ENCODE measurements around the gene MEI1.
"Not testable (repeated sequence)": the region's sequence is repeated elsewhere in the genome, so short reads cannot be mapped to it uniquely, and the experiment has no call there.

MEI1 gene

DNA sequence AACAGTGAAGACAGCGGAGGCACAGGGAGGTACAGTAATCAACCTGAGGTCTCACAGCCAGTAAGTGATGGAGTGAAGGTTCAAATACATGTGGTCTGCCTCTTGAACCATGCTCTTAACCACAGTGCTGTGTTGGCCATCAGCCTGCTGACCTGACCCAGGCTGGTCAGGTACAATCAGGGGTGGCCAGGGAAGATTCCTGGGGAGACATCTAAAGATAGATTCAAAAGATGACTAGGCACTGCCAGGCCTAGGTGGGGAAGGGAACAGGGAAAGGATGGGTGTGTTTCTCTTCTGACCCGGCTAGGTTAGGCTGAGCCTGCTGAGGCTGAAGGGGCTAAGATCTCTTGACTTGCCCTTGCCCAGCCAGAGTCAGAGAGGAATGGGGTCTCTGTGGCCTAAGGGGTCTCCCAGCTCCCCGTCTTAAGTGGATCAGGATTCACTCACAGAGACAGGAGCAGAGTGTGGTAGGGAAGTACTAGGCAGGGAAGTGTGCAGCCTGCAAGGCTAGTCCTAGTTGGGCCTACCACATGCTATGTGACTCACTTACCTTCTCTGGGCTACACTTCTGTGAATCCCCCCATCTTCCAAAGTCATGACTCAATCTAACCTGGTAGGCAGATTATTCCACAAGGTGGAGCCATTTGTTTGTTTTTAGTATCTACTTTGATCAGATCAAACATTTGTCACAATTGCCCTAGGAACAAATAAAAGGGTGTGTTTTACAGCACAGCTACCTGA is 123.2 kb downstream of the MEI1 start:
- DNase-seq (ENCODE audit: low spot score), result no peak

DNA sequence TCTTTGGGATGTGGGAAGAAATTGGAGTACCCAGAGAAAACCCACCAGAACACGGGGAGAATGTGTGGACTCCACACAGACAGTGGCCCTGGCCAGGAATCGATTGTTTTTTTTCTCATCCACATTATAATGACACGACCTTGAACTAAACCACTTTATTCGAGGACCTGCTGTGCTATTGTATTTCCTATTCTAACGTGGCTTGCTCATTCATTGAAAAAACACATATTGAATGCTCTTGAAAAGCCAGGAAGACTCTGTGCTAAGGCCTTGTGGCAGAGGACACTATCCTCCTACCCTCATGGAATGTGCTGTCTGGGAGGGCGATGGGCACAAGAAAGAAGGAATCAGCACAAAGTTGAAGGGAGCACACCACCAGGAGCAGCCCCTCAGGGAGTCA is 124.5 kb downstream of the MEI1 start:
- no peak for DNase-seq (ENCODE audit: low spot score)

DNA sequence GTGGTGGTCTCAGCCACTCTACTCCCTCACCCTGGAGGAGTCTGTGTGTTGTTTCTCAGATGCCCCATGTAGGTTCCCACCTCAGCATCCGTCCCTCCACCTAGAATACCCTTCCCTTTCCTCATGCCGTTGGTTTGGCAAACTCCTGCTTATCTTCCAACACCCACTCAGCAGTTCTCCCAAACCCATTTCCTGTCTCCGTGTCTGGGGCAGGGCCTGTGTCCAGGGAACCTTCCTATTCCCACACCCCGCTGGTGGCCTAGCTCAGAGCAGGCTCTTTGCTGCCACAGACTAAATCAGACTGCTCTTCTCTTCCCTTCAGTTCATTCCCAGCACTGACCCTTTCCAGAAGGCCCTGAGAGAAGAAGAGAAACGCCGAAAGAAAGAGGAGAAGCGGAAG is 126.1 kb downstream of the MEI1 start:
- no peak for DNase-seq (ENCODE audit: low spot score)

DNA sequence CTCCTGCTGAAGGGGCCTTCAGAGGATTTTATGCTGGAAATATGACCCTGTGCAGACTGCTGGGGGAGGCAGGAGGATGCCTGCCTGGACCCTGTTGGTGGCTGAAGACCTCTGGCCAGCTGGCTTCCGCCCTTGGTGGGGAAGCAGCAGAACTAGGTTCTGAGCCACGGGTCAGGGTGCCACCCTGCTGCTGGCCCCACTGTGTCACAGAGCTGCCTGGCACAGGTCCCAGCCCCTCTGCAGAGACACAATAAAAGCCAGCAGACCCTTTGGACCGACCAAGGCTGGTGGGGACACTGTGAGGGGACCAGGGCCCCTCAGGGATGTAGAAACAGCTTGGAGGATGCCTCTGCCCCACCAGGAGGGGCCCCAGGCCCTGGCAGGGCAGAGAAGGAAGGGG is 126.7 kb downstream of the MEI1 start:
- DNase-seq (ENCODE audit: low spot score), result no peak

DNA sequence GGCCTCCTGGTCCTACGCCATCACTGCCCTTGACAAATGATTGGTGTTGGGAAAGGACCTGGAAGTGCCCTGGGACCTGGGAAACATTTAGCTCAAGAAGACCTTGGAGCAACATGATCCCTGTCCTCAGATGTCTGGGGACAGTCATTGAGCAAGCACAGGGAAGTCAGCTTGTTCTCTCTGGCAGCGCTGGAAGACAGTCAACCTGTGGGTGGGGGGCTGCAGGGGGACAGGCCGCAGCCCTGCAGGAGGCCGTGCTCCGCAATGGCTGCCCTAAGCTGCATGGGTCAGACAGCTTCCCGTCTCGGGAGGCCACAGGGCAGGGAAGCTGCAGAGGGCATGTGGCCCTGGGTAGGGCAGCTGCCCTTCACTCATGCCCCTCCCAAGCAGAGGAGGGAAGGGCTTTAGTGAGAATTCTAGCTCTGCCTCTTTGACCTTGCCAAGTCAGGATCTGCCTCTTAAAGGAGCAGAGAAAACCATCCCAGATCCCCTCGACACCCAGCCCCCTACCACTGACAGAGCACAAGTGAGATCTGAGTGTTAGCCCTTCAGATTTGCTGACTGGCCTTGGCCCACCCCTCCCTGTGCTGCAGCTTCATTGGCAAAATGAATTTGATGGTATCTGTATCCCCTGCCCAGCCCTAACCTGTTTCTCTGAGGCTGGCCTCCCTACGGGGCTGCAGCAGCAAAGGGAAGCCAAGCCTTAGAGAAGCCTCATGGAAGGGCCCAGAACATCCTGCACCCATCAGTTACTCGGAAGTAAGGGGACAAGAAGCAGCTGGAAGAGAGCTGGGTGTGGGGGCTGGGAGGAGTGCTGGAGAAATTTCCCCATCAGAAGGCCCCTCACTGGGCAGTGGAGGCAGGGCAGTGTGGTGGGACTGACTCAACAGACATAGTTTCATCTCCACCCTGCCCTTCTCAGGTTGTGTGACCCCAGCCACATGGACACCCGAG is 127.4 kb downstream of the MEI1 start:
- DNase-seq (ENCODE audit: low spot score), result no peak

DNA sequence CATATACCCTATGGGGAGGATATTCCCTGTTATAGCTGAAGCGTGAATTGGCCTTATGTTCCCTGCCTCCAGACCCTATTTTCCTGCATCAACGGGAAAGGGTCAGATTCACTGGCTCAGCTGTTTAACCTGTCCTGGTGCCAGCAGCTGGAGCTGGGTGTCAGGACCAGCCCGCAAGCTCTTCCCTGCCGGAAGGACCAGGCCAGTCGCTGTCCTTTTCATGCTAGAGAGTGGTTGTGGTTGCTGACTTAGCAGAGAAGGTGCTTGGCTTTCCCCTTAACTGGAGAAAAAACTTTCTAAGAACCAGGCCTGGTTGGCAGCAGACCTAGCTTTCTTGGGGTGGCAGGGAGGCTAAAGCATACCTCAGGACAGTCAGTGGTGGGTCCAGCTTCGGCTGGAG is 128.4 kb downstream of the MEI1 start:
- DNase-seq (ENCODE audit: low spot score), result no peak

DNA sequence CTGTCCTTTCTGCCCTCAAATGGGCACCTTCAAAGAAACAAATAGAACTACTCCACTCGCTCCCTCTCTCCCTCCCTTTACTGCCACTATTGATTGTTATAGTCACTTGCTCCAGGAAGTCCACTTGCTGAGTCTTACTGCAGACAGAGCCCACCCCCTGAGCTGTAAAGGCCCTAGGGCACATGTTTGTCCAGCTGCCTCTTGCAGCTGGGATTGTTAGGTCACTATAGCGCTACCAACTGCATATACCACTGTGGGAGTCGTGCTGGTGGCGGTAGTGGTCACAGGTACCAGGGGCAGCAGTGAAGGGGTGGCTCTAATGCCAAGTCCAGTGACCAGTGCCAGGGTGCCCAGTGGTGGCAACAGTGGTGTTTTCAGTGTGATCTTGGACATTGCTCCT is 129.2 kb downstream of the MEI1 start:
- DNase-seq (ENCODE audit: low spot score), result no peak

DNA sequence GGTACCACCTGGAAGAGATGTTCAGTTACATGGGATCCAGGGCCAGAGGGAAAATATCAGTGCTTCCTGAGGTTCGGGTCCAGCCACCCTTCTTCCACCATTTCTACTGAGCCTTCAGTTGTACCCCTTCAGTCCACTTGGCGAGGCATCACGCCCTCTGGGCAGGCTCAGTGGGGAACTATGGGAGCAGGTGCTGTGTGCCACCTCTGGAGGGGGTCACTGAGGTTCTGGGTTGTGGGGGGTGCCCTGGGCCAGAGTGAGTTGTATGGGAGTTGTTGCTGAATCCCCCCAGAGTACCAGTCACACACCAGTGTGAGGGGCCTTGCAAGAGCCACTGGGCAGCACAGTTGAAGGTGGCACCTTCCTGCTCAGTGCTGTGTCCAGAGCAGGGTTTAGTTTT is 130.9 kb downstream of the MEI1 start:
- no peak for DNase-seq (ENCODE audit: low spot score)

DNA sequence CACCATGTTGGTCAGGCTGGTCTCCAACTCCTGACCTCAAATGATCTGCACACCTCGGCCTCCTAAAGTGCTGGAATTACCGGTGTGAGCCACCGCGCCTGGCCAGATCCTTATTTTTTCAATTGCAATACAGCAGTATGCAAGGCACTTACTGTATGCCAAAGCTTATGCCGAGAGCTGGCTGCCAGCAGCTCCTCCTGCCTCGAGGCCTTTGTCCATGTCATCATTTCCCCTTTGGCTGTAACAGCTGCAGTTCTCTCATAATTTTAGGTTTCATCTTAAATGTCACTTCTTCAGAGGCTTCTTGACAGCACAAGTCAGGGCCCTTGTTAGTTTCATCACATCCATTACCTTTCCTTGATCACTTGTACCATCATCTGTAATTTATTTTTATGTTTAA is 132.1 kb downstream of the MEI1 start:
- no peak for DNase-seq (ENCODE audit: low spot score)

DNA sequence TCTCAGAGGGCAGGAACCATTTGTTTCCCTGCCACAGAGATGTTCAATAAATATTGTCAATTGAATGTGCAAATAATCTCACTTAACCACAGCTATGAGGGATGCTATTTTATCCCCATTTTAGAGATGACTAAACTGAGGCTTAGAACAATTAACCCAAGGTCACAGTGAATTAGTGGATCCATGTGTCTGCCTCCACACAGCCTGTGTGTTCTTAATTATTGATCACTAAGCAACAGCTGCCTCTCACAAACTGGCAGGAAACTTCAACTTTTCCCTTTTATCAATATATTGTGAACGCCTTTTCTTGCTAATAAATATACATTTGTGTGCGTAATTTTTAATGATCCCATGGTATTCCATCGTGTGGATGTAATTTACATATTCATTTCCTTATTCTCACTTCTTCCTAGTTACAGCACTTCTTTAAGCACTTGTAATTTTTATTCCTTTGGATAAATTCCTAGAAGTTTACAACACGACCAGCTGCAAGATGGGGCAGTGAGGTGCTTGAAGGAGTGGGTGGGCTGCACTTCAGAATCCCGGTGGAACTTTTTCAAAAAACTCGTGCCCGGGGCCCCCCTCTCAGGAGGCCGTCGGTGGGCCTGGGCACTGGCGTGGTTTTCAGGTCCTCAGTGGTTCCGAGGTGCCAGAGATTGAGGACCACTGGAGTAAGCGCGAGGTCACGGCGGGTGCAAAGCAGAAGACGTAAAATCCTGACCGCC is 132.7 kb downstream of the MEI1 start:
- no peak for DNase-seq (ENCODE audit: low spot score)

DNA sequence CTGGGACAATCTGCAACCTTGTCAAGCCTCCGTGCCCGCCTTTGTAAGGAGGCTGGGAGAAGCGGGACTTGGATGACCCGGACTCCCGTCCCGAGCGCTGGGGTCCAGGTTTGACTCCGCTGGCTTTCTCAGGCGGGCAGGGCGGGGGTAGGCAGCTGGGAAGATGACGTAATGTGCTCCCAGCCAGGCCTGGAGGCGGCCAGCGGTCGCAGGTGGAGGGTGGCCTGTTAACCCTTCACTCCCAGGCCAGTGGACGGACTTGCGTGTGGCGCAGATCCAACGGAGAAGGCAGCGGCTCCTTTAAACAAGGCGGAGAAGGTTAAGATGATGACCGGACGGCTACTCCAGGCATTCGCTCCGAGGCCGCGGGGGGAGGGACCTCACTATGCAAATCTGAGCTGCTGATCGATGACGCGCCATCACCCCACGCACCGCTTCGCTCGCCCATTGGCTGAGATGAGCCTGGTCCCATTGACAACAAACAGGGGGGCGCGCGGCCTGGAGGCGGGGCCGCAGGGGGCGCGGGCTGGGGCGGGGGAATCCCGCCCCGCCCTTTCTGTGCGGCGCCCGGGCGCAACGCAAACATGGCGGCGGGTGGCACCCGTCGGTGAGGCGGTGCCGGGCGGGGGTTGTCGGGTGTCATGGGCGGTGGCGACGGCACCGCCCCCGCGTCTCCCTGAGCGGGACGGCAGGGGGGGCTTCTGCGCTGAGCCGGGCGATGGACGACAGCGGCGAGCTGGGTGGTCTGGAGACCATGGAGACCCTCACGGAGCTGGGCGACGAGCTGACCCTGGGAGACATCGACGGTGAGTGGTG is 133.5 kb downstream of the MEI1 start, which contains the start of gene SREBF2:
Gene SREBF2 (plus strand): TSS at position 553 of the 816 bp plus-strand sequence. CDS start 166 bp downstream, at position 719.
- DNase-seq (ENCODE audit: low spot score), result peak; percentile 89

DNA sequence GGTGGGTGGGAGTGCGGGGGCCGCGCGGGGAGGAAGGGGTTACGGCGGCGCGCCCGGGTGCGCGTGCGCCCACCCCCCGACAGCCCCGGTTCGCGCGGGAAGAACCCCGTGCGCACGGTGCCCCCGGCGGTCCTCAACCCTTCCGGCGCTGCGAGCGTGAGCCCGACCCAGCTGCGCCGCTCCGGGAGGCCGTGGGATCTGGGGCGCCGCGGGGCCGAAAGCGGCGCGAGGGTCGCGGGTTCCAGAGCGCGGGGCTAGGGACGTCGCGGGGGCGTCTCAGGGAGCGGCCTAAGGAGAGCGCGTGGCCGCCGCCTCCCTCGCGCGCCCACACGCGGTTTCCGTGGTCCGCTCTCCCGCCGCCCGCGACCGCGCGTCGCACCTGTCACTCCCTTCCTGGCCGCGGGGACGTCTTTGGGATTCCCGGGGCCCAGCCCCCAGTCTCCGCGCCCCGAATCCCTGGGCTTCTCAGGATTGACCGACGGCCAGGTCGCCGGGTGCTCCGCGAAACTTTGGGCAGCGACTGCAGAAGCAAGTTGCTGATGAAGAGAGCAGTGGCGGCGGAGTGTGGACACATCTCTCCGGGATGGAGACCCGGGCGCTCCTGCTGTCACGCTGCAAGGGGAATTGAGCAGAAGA is 134.2 kb downstream of the MEI1 start:
- DNase-seq (ENCODE audit: low spot score), result no peak

DNA sequence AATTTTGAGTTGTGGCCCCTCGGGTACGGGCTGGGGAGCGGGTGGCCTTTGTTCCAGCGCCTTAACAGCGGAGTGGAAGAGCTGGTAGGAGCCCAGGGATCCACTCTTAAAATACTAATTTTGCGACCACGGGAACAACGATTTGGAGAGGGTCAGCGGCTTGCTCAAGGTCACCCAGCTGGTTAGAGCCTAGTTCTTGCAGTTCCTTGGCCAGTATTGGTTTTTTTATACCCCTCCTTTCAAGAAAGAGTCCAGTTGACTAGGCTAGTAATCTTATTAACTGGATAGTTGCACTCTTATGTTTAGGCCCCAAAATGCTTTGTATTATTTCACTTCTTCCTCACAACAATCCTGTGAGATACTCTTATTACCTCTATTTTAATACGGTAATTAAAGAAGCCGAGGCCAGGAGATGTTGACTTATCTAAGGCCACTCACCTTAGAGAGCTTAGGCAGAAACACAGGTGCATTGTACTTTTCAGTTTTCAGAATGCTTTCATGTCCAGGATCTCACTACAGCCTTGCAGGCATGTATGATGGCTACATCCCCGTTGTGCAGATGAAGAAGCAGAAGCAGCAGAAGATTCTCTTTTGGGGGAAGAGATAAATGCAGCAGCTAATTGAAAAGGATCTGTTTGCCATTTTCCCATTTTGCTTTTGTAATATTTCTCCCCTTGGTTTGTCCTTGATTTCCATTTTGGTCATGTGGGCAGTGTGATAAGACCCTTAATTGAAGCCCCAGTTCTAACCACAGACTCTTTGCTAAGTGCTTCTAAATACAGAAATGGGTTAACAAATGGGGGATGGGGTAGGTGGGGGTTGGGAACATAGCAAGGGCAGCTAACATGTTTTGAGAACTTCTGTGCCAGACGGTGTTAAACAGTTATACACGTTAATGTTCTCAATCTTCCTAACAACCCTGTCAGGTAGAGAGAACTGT is 135.0 kb downstream of the MEI1 start:
- no peak for DNase-seq (ENCODE audit: low spot score)

DNA sequence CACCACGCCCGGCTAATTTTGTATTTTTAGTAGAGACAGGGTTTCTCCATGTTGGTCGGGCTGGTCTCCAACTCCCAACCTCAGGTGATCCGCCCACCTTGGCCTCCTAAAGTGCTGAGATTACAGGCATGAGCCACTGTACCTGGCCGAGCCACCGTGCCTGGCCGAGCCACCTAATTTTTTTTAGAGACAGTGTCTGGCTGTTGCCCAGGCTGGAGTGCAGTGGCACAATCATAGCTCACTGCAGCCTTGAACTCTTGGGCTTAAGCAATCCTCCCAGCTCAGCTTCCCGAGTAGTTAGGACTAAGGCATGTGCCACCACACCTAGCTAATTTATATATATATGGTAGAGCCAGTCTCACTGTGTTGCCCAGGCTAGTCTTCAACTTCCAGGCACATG is 136.2 kb downstream of the MEI1 start:
- not testable (repeated sequence) for DNase-seq (ENCODE audit: low spot score)

DNA sequence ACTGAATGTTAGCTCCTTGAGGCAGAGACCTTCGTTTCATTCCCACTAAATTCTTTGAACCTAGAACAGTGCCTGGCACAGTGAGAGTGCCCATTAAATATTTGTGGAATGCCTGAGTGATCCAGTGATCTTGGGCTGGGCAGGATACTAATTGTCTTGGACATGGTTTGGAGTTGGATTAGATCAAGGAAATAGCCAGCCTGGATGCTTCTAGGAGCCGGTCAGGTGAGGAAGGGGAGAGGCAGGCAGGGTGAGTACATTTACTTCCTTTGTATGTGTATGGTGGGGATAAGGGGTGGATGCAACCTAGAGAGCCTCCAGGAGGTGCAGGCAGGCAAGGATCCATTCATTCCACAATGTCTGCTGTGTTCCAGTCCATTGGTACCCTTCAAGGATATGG is 137.2 kb downstream of the MEI1 start:
- no peak for DNase-seq (ENCODE audit: low spot score)

DNA sequence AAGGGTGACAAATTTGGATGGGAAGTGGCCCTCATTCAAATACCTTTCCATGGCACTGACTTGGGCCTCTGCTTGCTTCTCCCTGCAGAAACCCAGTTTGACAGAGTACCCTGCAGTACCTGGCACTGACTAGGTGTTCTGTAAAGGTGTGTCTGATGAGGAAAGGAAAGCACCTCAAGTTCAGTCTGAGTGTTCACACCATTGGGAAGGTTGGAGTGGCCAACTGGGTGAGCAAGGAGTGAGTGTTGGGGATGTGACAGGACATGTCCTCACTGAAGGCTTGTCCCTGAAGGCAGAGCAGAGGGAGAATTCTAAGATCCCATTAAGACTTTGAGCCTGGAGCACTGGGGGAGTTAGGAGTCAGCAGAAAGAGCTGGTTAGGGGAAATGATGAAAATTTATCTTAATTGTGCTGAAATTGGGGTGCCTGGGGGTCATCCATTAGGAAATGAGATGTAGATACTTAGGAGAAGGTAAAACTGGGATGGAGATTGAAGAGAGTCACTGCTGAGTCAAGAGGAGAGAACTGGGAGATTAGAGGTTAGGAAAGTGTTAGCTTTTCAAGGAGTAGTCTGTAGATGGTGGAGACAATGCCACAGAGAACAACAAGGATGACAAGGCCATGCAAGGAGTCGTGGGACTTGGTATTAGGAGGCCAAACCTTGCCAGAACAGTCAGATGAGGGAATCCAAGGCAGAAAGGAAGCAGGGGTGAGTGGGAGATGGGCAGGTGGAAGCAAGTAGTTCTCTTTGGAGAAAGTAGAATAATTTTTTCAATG is 139.7 kb downstream of the MEI1 start:
- no peak for DNase-seq (ENCODE audit: low spot score)

DNA sequence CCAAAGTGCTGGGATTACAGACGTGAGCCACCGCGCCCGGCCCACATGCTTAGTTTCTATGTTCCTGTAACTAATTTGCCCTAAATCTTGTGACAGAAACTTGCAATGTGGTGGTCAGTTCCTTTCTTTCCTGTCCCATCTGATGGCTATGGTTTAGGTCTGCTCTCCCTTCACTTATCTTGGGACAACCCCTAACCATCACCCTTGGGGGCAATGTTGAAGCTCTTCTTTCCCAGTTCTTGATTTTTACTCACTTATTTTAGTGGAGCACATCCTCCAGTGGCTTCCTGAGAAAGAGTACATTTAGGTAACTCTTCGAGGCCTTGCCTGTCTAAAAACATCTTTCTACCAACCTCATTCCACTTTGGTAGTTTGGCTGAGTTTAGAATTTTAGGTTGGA is 140.9 kb downstream of the MEI1 start:
- DNase-seq (ENCODE audit: low spot score), result no peak

DNA sequence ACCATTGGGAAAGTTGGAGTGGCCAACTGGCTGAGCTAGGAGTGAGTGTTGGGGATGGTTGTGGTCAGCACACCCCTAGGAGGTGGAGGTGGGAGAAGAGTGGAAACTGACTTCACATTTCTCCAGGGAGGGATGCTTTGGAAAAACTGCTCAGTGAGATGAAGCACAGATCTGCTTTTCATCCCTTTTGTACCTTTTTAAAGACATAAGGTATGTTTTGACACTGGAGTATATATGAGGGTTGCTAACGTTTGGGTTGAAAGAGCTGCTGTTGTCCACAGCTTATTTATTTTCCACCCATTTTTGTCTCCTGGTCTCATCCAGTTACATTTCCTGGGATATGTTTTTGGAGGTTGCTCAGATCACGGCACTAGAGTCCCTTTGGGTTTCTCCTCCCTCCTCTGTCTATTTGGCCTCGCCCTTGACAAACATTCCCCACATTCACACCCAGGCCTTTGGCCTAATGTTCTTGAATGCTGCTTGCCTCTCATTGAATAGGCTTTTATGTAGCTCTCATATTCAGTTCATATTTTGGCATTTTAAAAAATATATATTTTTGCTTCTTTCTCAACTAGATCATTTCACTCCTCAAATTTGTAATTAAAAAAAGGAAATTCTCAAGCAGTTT is 141.9 kb downstream of the MEI1 start:
- DNase-seq (ENCODE audit: low spot score), result no peak
